Measurements from ENCODE around the gene EVPL.

EVPL gene

GRCh38 chr17:76004750-76005262 lies 22.3 kb downstream of the EVPL start:
- TF ChIP-seq CTCF (conservative IDR thresholded peaks at IDR 0.05; ENCODE audit: low read depth, low read length), result no peak
- H3K4me3 ChIP-seq (ENCODE audit: low read depth, low read length), result no peak overlapping the region
- DNase-seq (ENCODE audit: low read depth), result no peak

- DNase-seq (ENCODE audit: low read depth), result no peak
- H3K4me3 ChIP-seq (ENCODE audit: low read depth, low read length), result no peak overlapping the region
- TF ChIP-seq CTCF (conservative IDR thresholded peaks at IDR 0.05; ENCODE audit: low read depth, low read length), result no peak
Measured at GRCh38 chr17:76003915-76004314, 23.2 kb downstream of the EVPL start.

GRCh38 chr17:76002100-76002499 lies 25.0 kb downstream of the EVPL start:
- no peak overlapping the region for H3K4me3 ChIP-seq (ENCODE audit: low read depth, low read length)
- no peak for TF ChIP-seq CTCF (conservative IDR thresholded peaks at IDR 0.05; ENCODE audit: low read depth, low read length)
- no peak for DNase-seq (ENCODE audit: low read depth)

- no peak within 1 kb of the TSS for H3K4me3 ChIP-seq (ENCODE audit: low read depth, low read length)
- DNase-seq (ENCODE audit: low read depth), result no peak
- TF ChIP-seq CTCF (conservative IDR thresholded peaks at IDR 0.05; ENCODE audit: low read depth, low read length), result no peak
Measured at GRCh38 chr17:76000755-76001521, 26.2 kb downstream of the EVPL start, which contains the start of gene CDK3. TSS of gene CDK3 (plus strand) at chr17:76000855. CDS start at chr17:76001426, 571 bp downstream.

GRCh38 chr17:76000016-76000754 lies 26.9 kb downstream of the EVPL start:
- TF ChIP-seq CTCF (conservative IDR thresholded peaks at IDR 0.05; ENCODE audit: low read depth, low read length), result peak; percentile 76
- DNase-seq (ENCODE audit: low read depth), result peak; percentile 53
- H3K4me3 ChIP-seq (ENCODE audit: low read depth, low read length), result no peak overlapping the region

GRCh38 chr17:75998327-75998795 lies 28.7 kb downstream of the EVPL start:
- no peak overlapping the region for H3K4me3 ChIP-seq (ENCODE audit: low read depth, low read length)
- TF ChIP-seq CTCF (conservative IDR thresholded peaks at IDR 0.05; ENCODE audit: low read depth, low read length), result no peak
- no peak for DNase-seq (ENCODE audit: low read depth)

All from choroid plexus epithelial cell (primary cell).